ENCODE results near the gene GNG13.
A peak's percentile ranks its signal among the peaks of the same experiment; 100 is the strongest.

GNG13 gene

DNA sequence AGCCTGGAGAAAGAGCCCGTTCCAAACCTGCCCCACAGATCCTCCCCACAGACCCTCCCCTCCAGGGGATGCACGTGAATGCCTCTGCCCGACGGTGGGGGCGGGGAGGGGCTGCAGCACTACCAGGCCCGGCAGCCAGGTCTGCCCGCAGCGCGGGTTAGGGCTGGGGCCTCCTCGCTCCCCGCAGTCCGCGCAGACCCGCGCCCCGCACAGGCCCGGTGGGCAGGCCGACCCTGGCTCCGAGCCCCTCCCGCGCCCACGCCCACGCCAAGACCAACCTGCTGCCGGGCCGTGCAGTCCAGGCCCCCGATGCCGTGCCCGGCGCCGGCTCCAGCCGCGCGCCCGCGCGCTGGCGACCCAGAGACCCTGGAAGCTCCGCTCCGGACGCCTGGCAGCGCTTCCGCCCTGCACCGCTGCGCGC, 12.5 kb downstream of the GNG13 start, which contains the start of gene RPUSD1:
TSS of gene RPUSD1 (minus strand) at position 404 of the 421 bp plus-strand sequence. CDS start 644 bp downstream, outside the sequence.
- peak; percentile 32 for DNase-seq (ENCODE audit: low read depth)
- TF ChIP-seq, protein P1, sequence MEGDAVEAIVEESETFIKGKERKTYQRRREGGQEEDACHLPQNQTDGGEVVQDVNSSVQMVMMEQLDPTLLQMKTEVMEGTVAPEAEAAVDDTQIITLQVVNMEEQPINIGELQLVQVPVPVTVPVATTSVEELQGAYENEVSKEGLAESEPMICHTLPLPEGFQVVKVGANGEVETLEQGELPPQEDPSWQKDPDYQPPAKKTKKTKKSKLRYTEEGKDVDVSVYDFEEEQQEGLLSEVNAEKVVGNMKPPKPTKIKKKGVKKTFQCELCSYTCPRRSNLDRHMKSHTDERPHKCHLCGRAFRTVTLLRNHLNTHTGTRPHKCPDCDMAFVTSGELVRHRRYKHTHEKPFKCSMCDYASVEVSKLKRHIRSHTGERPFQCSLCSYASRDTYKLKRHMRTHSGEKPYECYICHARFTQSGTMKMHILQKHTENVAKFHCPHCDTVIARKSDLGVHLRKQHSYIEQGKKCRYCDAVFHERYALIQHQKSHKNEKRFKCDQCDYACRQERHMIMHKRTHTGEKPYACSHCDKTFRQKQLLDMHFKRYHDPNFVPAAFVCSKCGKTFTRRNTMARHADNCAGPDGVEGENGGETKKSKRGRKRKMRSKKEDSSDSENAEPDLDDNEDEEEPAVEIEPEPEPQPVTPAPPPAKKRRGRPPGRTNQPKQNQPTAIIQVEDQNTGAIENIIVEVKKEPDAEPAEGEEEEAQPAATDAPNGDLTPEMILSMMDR (IDR thresholded peaks at IDR 0.05; ENCODE audit: insufficient read depth, low read depth, low read length, missing control alignments): no peak
- H3K4me3 ChIP-seq (ENCODE audit: low read depth, low read length): peak within 1 kb of the TSS; percentile 95

DNA sequence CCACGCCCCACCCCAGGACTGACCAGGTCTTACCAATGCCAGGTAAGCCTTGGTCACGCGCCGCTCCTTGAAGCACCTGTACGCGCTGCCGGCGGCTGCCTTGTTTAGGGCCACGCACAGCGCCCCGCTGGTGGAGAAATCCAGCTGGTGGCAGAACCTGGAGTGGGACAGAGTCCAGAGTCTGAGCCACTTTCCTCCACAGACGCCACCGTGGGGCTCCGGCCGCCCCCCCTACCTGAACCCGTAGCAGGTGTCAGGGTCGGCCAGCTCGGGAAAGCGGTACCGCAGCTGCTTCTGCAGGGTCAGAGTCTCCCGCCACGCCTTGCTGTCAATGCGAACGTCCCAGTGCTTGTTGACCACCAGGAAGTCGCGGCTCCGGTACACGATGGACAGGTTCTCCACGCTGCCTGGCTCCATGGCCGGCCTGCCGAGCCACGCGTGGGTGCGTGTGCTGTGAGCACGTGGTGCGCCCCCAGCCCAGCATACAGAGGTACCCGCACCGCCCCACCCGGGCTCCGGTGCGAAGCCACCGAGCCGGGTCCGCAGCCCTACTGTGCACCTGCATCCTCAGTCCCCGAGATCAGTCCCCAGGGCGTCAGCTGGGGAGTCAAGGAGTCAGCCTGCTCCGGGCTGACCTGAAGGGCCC, 13.1 kb downstream of the GNG13 start:
- DNase-seq (ENCODE audit: low read depth): no peak
- TF ChIP-seq, protein P1 (IDR thresholded peaks at IDR 0.05; ENCODE audit: insufficient read depth, low read depth, low read length, missing control alignments): no peak
- H3K4me3 ChIP-seq (ENCODE audit: low read depth, low read length): peak overlapping the region; percentile 95

DNA sequence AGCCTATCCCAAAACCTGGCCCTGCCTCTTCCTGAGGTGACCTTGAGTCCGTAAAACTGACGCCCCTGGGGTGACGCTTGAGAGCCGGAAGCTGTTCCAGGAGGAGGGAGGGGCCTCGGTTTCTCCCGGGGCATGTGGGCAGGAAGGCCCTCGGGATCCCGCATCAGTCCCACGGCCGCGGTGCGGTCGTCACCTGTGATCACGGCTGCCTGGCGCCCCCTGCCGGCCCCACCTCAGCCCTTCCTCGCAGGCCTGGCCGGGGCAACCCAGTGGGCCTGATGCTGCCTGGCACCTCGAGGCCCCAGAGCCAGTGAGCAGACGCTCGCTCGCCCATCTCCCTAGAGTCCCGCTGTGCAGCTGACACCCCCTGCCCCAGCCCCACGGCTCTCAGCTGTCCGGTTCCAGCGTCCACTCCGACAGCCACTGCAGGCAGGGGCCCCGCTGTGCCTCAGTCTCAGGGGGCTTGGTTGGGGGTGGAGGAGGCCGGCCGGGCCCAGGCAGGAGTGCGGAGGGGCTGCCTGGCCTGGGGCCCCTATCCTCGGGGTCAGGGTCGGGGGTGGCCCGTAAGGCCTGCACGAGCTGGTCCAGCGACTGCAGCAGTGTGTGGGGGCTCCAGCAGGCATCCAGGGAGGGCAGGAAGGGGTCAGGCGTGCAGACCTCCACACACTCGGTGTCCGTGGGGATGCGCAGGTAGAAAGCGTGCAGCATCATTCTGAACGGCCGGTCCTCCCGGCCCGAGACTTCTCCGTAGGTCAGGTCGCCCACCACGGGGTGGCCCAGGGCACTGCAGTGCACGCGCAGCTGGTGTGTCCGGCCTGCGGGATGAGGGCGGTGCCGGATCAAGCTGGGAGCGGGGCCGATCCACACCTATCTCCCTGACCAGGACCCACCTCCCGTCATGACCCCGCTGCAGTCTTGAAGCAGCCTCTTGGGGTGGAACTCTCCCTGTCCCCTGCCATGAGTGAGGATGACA, 14.7 kb downstream of the GNG13 start:
- H3K4me3 ChIP-seq (ENCODE audit: low read depth, low read length): no peak overlapping the region
- TF ChIP-seq, protein P1 (IDR thresholded peaks at IDR 0.05; ENCODE audit: insufficient read depth, low read depth, low read length, missing control alignments): peak; percentile 79
- peak; percentile 74 for DNase-seq (ENCODE audit: low read depth)

DNA sequence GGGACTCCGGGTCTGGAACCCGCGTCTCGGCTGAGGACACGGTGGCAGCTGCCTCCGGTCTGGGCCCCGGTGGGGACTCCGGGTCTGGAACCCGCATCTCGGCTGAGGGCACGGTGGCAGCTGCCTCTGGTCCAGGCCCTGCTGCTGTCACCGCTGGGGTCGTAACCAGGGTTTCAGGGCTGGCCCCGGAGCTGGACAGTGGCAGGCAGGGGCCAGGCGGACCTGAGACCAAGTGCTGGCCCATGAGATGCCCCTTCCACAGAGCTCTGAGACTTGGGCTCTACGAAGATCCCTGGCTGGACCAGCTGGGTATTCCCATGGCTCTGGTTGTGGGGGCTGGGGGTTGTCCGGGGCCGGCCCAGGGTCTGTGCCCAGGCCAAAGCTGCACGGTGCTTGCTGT, 16.1 kb downstream of the GNG13 start:
- TF ChIP-seq, protein P1 (IDR thresholded peaks at IDR 0.05; ENCODE audit: insufficient read depth, low read depth, low read length, missing control alignments): no peak
- no peak overlapping the region for H3K4me3 ChIP-seq (ENCODE audit: low read depth, low read length)
- no peak for DNase-seq (ENCODE audit: low read depth)

DNA sequence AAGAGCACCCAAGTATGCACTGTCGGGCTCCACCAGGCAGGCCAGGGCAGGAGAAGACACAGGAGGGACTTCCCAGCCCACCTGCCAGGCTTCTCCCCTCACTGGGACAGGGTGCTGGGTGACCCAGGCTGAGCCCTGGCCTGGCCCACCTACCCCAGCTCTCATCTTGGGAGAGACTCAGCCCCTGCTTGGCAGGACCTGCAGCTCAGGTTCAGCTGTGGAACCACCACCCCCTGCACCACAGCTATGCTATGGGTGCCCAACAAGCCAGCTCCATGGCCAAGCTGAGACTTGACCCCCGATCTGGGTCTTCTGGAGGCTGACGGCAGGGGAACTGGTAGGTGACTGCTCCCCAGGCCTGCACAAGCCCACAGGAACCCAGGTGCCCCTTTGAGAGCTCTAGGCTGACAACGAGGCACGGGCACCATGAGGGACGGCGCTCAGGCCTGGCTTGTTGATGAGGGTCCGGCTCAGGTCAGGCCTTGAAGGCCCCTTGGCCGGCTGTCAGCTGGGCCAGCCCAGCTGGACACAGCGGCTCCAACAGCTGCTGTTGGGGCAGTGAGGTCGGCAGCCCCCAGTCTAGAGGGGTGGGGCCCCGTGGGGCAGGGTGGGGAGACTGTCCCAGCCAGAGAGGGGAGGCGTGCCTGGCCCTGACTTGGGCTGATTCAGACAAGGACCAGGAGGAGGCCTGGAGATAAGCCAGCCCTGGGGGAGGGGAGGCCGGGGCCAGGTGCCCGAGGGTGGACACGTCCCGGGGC, 17.0 kb downstream of the GNG13 start:
- TF ChIP-seq, protein P1 (IDR thresholded peaks at IDR 0.05; ENCODE audit: insufficient read depth, low read depth, low read length, missing control alignments): no peak
- DNase-seq (ENCODE audit: low read depth): no peak
- H3K4me3 ChIP-seq (ENCODE audit: low read depth, low read length): no peak overlapping the region

DNA sequence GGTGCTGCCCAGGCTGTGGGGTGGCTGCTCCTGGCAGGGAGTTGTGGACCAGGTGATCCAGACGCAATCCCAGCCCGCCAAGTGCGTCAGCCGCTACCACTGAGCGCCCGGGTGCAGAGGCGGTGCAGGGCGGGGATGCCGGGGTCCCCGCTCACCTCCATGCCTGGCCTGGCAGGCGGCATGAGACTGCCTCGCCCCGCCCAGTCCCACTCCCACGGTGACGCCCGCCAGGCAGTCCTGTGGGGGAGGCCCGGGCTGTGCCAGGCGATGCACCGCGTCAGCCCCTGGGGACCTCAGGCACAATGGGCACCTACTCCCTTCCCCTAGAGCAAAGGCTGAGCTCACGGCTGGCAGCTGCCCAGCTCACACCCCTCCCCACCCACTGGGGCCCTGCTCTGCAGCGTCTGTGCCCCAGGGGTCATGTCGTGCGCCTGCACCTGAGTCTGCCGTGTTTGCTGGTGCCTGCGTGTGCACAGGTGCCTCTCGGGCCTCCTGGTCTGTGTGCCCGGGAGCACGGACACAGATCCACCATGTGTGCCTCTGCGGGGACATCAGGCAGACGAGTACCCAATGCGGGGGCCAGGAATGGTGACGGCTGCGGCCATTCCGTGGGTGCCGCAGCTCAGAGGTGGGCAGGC, 17.6 kb downstream of the GNG13 start:
- DNase-seq (ENCODE audit: low read depth): no peak
- TF ChIP-seq, protein P1 (IDR thresholded peaks at IDR 0.05; ENCODE audit: insufficient read depth, low read depth, low read length, missing control alignments): no peak
- no peak overlapping the region for H3K4me3 ChIP-seq (ENCODE audit: low read depth, low read length)
